Kidney epithelial cell (primary cell): ENCODE measurements around the gene RAD51B. TPM values are rescaled to one million over a fixed set of nuclear protein-coding genes. Genes with fewer than 3 reads are reported as not detected.

Experiments used
- DNase-seq: peaks from one replicate; pipeline ENCODE4 v3.0.0-alpha.2; 2010; ENCODE audit warnings: low read depth
- H3K27me3 ChIP-seq: 2 replicates; pipeline ENCODE4 v1.6.0; 2011; ENCODE audit warnings: low read length; ENCODE audit not compliant: control insufficient read depth, insufficient read depth
- H3K36me3 ChIP-seq: 2 replicates; pipeline ENCODE4 v1.5.1; 2011; ENCODE audit warnings: low read length; ENCODE audit not compliant: control insufficient read depth, insufficient read depth
- H3K4me3 ChIP-seq: 2 replicates; pipeline ENCODE4 v1.5.1; 2011; ENCODE audit warnings: low read depth, mild to moderate bottlenecking, control low read depth, low read length
- CTCF ChIP-seq: IDR thresholded peaks from 2 replicates; pipeline ENCODE4 v1.5.1; 2011; ENCODE audit warnings: mild to moderate bottlenecking, moderate library complexity, low read length, control low read depth, inconsistent platforms; ENCODE audit not compliant: insufficient read depth, poor library complexity, severe bottlenecking
- total RNA-seq: library from RNA; depleted of rRNA; stranded (reverse); fragments of >200 nt; gene quantifications from 2 replicates; pipeline ENCODE4 v1.2.3, GENCODE V29; 2015

Gene RAD51B
- total RNA-seq, 1 donor from 2014 or later: 9.5 TPM

GRCh38 chr14:68418174-68419118 lies 598.9 kb downstream of the RAD51B start:
- DNase-seq: no peak
- Histone ChIP-seq H3K27me3 (no peaks in the 10 kb centered on the region), H3K4me3 (no peak overlapping the region), H3K36me3 (no peaks in the 10 kb centered on the region)
- no peak for TF ChIP-seq CTCF

DNA sequence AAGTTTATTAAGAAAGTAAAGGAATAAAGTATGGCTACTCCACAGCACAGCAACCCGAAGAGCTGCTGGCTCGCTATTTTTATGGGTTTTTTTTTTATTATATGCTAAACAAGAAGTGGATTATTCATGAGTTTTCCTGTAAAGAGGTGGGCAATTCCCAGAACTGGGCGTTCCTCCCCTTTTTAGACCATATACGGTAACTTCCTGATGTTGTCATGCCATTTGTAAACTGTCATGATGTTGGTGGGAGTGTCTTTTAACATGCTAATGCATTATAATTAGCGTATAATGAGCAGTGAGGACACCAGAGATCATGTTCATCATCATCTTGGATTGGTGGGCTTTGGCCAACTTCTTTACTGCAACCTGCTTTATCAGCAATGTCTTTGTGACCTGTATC lies 600.8 kb downstream of the RAD51B start:
- H3K4me3 ChIP-seq: no peak overlapping the region
- no peak for DNase-seq
- no peaks in the 10 kb centered on the region for H3K27me3 ChIP-seq
- H3K36me3 ChIP-seq: no peaks in the 10 kb centered on the region
- no peak for TF ChIP-seq CTCF

- TF ChIP-seq CTCF: no peak
- DNase-seq: no peak
Measured at GRCh38 chr14:68421116-68421515, 601.5 kb downstream of the RAD51B start.

GRCh38 chr14:68423686-68424085 lies 604.1 kb downstream of the RAD51B start:
- Histone ChIP-seq H3K4me3 (no peak overlapping the region), H3K36me3 (no peaks in the 10 kb centered on the region), H3K27me3 (no peaks in the 10 kb centered on the region)
- TF ChIP-seq CTCF: no peak
- DNase-seq: no peak

More at GRCh38 chr14:68421116-68421515, 601.5 kb downstream of the RAD51B start:
- no peaks in the 10 kb centered on the region for H3K36me3 ChIP-seq
- no peak overlapping the region for H3K4me3 ChIP-seq
- H3K27me3 ChIP-seq: no peaks in the 10 kb centered on the region

DNA sequence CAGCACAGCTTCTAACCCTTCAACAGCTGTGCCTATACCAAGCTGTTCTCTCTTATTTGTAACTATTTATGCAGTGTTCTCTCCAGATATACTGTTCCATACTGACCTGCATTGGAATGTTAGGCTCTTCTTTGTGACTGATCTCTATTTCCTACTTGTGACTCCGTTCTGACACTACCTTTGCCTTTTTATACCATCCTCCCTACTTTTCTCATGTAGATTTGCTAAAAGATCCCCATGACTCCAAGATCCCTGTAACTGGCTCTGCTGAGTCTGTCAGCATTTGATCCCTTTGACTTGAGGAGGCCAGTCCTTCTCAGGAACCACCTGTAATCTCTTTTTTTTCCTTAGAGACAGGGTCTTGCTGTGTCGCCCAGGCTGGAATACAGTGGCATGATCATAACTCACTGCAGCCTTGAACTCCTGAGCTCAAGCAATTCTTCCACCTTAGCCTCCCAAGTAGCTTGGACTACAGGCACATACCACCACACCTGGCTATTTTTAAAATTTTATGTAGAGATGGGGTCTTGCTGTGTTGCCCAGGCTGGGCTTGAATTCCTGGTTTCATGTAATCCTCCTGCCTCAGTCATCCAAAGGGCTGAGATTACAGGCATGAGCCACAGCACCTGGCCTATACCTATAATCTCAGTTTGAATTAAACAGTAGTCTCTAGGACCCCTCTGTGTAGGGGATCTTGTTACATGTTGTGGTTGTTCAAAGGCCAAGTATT lies 605.0 kb downstream of the RAD51B start:
- Histone ChIP-seq H3K27me3 (no peaks in the 10 kb centered on the region), H3K4me3 (no peak overlapping the region), H3K36me3 (no peaks in the 10 kb centered on the region)
- no peak for TF ChIP-seq CTCF
- DNase-seq: no peak
